Ovary (tissue), 3 donors: Measurements from ENCODE around the gene GULP1.

Source experiments
- CTCF ChIP-seq, 3 donors: fragments of 450-650 bp in 2 of 3; fragments of 200-600 bp in 1 of 3; IDR thresholded peaks; one replicate each; pipeline versions ENCODE4 v1.5.1 to v1.8.0; 2016 to 2022; ENCODE audit warnings: antibody characterized with exemption in 3 of 3, mild to moderate bottlenecking in 1 of 3
- POLR2A ChIP-seq: fragments of 450-650 bp; IDR thresholded peaks from one replicate; pipeline ENCODE4 v1.6.1; 2017; ENCODE audit warnings: antibody characterized with exemption, mild to moderate bottlenecking, moderate library complexity
- donor health status: DM: no; HTN: no; CAD: no.

- TF ChIP-seq CTCF (IDR thresholded peaks at IDR 0.05) (no peak), POLR2A (no peak)
These were observed 47.3 kb upstream of the GULP1 start for GRCh38 chr2:188244383-188244782.
